GM19395 (cell line): Measurements from ENCODE around the gene ASB3.
"Not testable (repeated sequence)": the region's sequence is repeated elsewhere in the genome, so short reads cannot be mapped to it uniquely, and the experiment has no call there.

Experiments used
- ATAC-seq: cut with Tn5 transposase; IDR thresholded peaks from one replicate; pipeline ENCODE4 v1.9.1; 2021; ENCODE audit warnings: mild to moderate bottlenecking, moderate library complexity; ENCODE audit not compliant: unreplicated experiment

Gene ASB3

GRCh38 chr2:53740170-53740569, 46.6 kb downstream of the ASB3 start:
- ATAC-seq: no peak

DNA sequence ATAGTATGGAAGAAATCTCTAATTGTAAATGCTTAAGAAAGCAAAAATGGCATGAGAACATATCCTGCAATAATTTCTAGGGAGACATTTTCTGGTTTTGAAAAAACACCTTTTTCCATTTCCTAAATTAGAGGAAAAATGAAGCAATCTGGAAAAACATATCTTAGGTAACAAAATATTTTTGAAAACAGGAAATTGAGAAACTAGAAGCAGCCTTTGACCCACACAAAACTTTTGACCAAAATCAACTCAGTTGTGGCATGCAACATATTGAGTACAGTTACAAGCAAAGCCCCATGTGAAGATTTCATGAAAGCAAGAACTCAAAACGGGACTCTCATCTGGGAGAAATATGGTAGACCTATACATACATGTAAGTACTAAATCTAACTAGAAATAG, 47.7 kb downstream of the ASB3 start:
- no peak for ATAC-seq

GRCh38 chr2:53737091-53737490, 49.7 kb downstream of the ASB3 start:
- no peak for ATAC-seq

DNA sequence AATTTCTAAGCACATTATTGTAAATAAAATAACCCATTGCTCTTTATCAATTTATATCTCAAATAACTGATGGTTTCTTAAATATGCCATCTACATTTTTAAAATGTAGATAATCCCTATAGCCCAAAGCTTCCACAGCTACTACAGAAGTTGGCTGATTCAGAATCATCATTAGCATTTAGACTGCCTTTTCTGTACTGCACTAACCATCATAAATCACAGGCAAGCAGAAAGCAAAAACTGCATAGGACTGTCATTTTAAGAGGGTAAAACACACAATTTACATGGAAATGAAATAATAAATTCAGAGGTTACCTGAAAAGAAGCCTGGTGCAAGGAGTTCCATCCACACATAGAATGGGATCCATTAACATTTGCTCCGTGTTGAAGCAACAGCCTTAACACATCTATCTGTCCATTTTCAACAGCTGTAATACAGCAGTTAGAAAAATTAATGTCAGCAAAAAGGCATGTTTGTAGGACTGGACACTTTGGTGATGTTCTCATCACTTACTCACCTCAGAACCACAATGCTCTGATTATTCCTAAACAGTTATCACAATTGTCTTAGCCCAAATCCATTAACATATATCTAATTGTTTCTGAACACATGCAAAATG, 57.5 kb downstream of the ASB3 start:
- ATAC-seq: no peak

DNA sequence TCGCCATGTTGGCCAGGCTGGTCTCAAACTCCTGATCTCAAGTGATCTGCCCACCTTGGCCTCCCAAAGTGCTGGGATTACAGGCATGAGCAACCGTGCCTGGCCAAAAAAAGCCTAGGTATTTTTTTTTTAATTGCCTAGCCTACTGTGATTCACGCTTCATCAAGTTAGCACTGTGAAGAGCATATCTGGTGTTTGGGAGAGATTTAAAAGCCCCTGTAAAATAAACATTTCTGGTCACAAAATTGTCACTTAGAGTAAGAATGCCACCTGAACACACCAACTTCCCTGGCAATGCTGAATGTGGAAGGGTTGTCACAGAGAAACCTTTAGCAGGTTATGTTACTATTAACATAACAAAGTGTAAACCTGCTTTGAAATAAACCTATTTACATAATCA, 58.8 kb downstream of the ASB3 start:
- ATAC-seq: no peak

DNA sequence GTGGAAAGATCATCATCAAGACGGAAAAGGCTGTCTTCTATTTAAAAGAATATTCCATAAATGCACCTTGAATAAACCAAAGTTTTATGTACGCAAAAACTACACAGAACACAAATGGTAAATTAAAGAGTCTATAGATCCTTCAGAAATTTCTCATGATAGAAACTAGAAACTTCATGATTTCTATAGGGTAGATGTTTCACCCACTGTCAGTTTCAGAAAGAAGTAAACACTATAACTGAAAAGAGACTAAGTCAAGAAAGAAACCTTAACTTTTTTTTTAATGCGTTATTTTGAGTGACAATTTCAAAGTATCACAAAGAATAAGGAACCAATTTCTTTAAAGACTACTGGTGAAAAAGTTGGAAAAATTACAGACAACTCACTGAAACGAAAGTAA, 61.1 kb downstream of the ASB3 start:
- ATAC-seq: no peak

- no peak for ATAC-seq
These were observed 62.2 kb downstream of the ASB3 start for GRCh38 chr2:53724536-53724935.

DNA sequence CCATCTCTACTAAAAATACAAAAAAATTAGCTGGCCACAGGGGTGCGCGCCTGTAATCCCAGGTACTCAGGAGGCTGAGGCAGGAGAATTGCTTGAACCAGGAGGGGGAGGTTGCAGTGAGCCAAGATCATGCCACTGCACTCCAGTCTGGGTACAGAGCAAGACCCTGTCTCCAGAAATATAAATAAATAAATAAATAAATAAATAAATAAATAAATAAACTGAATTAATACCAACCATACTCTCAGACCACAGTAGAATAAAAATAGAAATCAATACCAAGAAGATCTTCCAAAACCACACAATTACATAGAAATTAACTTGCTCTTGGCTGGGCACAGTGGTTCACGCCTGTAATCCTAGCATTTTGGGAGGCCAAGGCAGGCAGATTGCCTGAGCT, 65.8 kb downstream of the ASB3 start:
- not testable (repeated sequence) for ATAC-seq

DNA sequence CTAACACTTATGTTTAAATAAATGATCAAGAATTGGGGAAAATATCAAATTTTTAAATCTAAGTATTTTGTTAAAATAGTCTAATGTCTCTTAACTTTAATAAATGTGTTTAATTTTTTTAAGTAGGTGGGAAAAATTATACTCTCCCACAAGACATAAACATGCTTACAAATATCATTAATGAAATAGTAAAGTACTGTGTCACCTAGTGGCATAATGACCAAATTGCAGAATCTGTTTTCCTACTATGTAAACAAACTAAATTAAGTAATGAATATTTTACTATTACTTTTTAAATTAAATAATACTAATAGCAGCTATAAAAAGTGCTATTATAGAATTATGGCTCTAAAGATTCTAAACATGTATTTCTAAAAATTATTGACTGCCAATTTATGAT, 71.2 kb downstream of the ASB3 start:
- peak; percentile 69 for ATAC-seq

DNA sequence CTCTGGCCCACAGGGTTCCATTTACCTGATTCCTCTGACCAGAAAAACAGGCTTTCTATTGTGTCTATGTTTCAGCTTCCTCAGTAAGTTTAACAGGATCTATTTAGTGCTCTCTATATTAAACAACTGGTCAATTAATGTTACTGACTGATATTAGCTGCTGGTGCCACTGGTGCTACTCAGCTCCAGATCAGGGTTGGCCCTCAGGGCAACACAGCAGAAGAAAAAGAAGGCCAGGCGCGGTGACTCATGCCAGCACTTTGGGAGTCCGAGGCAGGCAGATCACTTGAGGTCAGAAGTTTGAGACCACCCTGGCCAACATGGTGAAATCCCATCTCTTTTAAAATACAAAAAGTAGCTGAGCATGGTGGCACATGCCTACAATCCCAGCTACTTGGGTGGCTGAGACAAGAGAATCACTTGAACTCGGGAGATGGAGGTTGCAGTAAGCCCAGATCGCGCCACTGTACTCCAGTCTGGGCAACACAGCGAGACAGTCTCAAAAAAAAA, 75.4 kb downstream of the ASB3 start:
- no peak for ATAC-seq

- no peak for ATAC-seq
These were observed 77.8 kb downstream of the ASB3 start for GRCh38 chr2:53708988-53709387.

DNA sequence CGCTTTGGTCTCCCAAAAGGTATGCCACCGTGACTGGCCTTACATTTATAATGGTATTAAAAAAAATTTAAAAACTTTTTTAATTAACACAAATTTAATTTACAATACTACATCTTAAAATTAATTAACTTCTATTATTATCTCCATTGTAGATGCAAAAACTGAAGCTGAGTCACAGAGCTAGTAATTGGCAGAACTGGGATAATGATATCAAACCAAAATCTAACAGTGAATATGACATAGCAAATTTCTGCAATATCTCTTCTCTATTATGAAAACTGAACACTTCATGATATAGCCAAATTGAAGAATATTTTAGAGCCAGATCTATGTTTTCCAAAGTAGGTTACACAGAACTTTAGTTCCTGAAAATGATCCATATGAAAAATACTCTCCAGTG, 85.5 kb downstream of the ASB3 start:
- ATAC-seq: no peak

- ATAC-seq: no peak
These were observed 89.1 kb downstream of the ASB3 start for GRCh38 chr2:53697686-53698085.

DNA sequence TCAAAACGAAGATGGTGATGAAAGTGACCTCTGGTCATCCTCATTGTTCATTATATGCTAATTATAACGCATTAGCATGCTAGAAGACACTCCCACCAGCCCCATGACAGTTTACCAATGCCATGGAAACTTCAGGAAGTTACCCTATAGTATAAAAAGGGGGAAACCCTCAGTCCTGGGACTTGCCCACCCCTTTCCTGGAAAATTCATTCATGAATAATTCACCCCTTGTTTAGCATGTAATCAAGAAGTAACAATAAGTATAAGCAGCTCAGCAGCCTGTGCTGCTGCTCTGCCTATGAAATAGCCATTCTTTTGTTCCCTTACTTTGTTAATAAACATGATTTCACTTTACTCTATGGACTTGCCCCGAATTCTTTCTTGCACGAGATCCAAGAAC, 89.7 kb downstream of the ASB3 start:
- ATAC-seq: no peak

GRCh38 chr2:53695575-53695974, 91.2 kb downstream of the ASB3 start:
- no peak for ATAC-seq

DNA sequence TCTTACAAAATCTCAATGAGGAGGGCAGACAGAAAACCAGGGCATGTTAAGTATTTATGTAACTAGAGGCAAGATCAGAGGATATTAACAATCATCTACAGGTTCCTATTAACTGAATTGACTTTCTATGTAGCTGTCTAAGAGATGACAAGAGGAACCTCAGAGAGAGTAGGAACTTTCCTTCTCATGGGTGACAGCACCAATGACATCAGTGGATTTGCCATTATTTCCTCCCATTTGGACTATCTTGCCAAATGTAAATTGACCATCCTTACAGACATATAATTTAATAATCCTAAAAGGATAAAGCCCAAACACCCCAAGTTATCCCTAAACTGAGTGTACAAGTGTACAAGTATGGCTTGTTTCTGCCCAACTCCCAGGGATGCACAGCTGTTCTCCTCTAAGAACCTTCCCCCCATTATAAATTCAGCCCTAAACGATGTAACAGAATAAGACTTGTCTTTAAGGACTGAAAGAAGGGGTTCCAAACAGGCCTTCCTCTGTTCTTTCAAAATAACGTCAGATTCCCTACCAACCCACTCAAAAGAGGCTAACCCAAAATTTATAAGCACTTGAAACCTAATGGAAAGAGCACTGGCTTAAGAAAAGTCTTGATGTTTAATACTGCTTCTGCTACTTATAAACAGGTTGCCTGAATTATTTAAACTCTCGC, 92.5 kb downstream of the ASB3 start:
- ATAC-seq: no peak

DNA sequence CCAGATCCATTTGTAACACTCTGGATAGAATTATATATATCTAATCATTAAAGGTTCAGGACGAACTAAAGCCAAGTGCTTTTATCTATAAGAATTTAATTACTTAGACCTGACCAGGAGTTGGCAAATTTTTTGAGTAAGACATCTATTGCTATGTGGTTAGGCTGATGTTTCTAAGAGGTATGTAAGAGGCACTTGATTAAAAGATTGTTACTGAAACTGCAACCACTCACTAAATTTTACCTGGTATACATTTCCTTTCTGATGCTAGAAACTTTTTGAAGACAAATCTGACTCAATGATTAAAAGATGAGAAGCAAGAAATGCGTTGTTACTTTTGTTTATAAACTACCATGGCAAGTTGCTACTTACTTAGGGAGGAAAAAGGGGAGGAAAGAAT, 95.9 kb downstream of the ASB3 start:
- no peak for ATAC-seq

DNA sequence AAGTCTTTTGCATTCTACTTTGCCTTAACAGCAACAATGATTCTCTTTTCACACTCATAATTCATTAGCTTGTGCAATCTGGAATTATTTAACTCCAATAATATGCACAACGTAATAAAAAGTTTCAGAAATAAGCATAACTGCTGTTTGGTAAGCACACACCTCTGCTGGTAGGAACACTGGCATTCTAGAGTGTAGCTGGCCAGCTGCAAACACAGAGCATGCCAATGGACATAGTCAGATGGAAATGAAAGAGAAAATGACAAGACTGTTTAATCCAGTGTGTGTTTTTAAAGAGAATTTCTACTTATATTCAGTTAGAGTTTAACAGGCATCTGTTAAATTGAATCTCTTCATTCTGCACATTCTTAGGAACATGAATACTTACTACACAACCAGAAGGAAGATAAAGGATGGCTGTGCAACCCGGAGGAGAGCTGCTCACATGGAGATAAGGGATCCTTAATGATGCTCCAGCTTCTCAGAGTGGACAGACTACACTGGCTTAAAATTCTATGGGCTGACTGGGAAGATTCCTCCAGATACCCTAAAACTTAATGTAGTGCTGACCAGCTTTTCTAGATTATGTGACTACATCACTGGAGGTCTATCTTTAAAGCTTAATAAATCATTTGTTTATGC, 113.8 kb downstream of the ASB3 start:
- ATAC-seq: no peak

- no peak for ATAC-seq
These were observed 116.4 kb downstream of the ASB3 start for GRCh38 chr2:53670331-53670730.

DNA sequence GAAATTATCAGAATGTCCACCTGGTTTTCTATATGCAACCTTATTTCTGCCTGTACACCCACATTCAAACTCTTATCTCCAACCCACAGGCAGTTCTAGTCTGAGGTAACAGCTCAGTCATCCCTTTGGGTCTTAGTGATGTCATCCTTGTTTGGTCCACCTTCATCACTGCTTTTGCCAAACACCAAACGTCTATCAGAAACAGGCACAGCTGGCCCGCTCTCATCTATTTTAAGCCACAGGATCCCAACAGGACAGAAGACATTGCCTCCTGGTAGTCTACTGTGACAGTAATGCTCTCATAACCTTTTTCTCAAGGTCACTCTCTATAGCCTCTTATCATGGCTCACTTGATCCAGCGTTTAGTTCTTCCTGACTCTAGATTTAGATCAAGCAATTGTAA, 118.1 kb downstream of the ASB3 start:
- no peak for ATAC-seq

DNA sequence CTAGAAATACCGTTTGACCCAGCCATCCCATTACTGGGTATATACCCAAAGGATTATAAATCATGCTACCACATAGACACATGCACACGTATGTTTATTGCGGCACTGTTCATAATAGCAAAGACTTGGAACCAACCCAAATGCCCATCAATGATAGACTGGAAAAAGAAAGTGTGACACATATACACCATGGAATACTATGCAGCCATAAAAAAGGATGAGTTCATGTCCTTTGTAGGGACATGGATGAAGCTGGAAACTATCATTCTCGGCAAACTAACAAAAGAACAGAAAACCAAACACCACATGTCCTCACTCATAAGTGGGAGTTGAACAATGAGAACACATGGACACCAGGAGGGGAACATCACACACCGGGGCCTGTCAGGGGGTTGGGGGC, 119.6 kb downstream of the ASB3 start:
- ATAC-seq: not testable (repeated sequence)

DNA sequence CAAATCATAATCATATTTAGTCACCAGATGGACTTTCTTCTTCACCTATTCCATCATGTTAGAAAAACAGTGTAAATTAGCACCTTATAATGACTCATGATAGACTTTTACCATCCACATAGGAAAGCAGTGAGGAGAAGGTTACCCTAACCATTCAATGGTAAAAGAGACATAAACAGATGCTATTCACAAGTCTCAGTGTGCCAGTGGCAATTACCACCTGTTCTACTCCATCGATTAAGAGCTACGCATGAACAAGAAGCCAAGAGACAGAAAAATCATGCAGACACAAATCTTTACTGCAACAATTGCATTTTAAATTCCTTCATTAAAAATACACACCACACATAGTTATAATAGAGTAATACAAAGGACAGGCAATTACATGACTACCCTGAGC, 125.9 kb downstream of the ASB3 start:
- ATAC-seq: no peak
